Measurements from ENCODE around the gene CPVL. TPM values are rescaled to one million over a fixed set of nuclear protein-coding genes. Genes with fewer than 3 reads are reported as not detected.
"Not testable (repeated sequence)": the region's sequence is repeated elsewhere in the genome, so short reads cannot be mapped to it uniquely, and the experiment has no call there.

CPVL gene
- total RNA-seq, 1 donor from 2014 or later: 22.2 TPM

DNA sequence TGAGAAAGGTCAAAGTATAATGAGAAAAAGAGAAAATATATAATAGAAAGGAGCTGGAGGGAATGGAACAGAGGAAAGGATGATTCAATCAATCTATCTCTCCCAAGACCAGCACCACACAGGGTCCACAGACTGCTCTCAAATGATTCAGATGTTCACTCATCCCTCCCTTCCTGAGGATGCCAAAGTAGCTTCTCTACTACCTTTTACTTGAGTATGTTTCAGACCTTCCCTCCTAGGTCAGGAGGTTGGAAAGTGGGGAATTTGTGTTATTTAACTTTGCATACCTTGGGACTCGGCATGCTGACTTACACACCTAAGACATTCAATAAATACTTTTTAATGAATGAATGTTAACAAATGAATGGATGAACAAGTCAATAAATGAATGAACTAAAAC, 30.6 kb downstream of the CPVL start:
- no peaks in the 10 kb centered on the region for H3K79me2 ChIP-seq (ENCODE audit: insufficient read depth, low read length)
- H3K27me3 ChIP-seq (ENCODE audit: insufficient read depth, low read length): peaks cover 3% of the 10 kb centered on the region
- no peak for DNase-seq (ENCODE audit: low read depth)
- Mint-ChIP-seq H3K27ac (ENCODE audit: unreplicated experiment) (no peak overlapping the region), H3K9me3 (ENCODE audit: unreplicated experiment) (peaks cover 4% of the 10 kb centered on the region), H3K4me3 (ENCODE audit: unreplicated experiment) (no peak overlapping the region), H3K27me3 (ENCODE audit: low read depth, unreplicated experiment) (peaks cover 3% of the 10 kb centered on the region), H3K4me1 (ENCODE audit: low read depth, unreplicated experiment) (peaks cover 20% of the 10 kb centered on the region), H3K36me3 (ENCODE audit: low read depth, unreplicated experiment) (peaks cover 2% of the 10 kb centered on the region)
- H3K9me3 ChIP-seq (ENCODE audit: insufficient read depth, low read depth, low read length): no peaks in the 10 kb centered on the region
- FAIRE-seq: no peak
- H3K4me2 ChIP-seq (ENCODE audit: low read length): no peak overlapping the region
- TF ChIP-seq, protein P1, sequence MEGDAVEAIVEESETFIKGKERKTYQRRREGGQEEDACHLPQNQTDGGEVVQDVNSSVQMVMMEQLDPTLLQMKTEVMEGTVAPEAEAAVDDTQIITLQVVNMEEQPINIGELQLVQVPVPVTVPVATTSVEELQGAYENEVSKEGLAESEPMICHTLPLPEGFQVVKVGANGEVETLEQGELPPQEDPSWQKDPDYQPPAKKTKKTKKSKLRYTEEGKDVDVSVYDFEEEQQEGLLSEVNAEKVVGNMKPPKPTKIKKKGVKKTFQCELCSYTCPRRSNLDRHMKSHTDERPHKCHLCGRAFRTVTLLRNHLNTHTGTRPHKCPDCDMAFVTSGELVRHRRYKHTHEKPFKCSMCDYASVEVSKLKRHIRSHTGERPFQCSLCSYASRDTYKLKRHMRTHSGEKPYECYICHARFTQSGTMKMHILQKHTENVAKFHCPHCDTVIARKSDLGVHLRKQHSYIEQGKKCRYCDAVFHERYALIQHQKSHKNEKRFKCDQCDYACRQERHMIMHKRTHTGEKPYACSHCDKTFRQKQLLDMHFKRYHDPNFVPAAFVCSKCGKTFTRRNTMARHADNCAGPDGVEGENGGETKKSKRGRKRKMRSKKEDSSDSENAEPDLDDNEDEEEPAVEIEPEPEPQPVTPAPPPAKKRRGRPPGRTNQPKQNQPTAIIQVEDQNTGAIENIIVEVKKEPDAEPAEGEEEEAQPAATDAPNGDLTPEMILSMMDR (IDR thresholded peaks at IDR 0.05; ENCODE audit: insufficient read depth, low read depth, low read length): no peak
- TF ChIP-seq EZH2 (IDR thresholded peaks at IDR 0.05; ENCODE audit: insufficient read depth, low read length): no peak
- H3K4me3 ChIP-seq (ENCODE audit: insufficient read depth, low read depth, low read length): no peak overlapping the region
- no peaks in the 10 kb centered on the region for H3K4me1 ChIP-seq (ENCODE audit: insufficient read depth, low read length)
- H3K9ac ChIP-seq (ENCODE audit: low read length): no peak overlapping the region
- H3K36me3 ChIP-seq (ENCODE audit: insufficient read depth, low read length): no peaks in the 10 kb centered on the region
- no peak overlapping the region for H3K27ac ChIP-seq (ENCODE audit: low read depth, low read length)
- no peaks in the 10 kb centered on the region for H4K20me1 ChIP-seq (ENCODE audit: insufficient read depth, low read length)
- H2AFZ ChIP-seq (ENCODE audit: low read depth, low read length): no peak overlapping the region

DNA sequence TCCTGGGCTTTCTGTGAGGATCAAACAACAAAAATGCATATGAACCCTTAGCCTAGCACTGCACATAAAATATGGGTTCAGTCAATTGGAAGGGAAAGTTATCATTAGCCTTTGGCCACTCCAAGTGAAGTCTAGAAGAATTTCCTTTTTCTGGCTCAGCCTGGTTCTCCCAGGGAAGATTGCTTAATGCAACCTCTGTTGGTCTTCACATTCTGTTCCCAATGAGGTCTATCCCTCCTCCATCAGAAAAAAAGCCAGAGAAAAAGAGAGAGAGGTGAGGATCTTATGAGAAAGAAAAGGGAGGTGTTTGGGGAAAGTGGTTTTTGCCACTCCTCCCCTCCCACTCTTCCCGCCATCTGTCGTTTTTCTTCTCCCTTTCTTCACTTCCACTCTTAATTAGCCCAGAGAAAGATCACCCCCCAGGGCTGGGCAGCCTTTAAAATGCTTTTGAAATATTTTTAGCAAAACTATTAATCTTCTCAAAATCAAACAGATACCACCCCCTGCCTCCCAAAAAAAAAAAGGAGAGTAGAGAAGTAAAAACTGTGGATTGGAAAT, 31.1 kb downstream of the CPVL start:
- no peak for DNase-seq (ENCODE audit: low read depth)
- H3K9me3 ChIP-seq (ENCODE audit: insufficient read depth, low read depth, low read length): no peaks in the 10 kb centered on the region
- no peak overlapping the region for H3K4me3 ChIP-seq (ENCODE audit: insufficient read depth, low read depth, low read length)
- no peak overlapping the region for H3K27ac Mint-ChIP-seq (ENCODE audit: unreplicated experiment)
- peaks cover 20% of the 10 kb centered on the region for H3K4me1 Mint-ChIP-seq (ENCODE audit: low read depth, unreplicated experiment)
- H3K9ac ChIP-seq (ENCODE audit: low read length): no peak overlapping the region
- no peak for FAIRE-seq
- no peak overlapping the region for H3K27ac ChIP-seq (ENCODE audit: low read depth, low read length)
- no peak overlapping the region for H3K4me3 Mint-ChIP-seq (ENCODE audit: unreplicated experiment)
- H3K9me3 Mint-ChIP-seq (ENCODE audit: unreplicated experiment): peaks cover 5% of the 10 kb centered on the region
- no peak overlapping the region for H2AFZ ChIP-seq (ENCODE audit: low read depth, low read length)
- no peaks in the 10 kb centered on the region for H3K36me3 ChIP-seq (ENCODE audit: insufficient read depth, low read length)
- peaks cover 3% of the 10 kb centered on the region for H3K27me3 ChIP-seq (ENCODE audit: insufficient read depth, low read length)
- peaks cover 8% of the 10 kb centered on the region for H3K27me3 Mint-ChIP-seq (ENCODE audit: low read depth, unreplicated experiment)
- peaks cover 6% of the 10 kb centered on the region for H3K36me3 Mint-ChIP-seq (ENCODE audit: low read depth, unreplicated experiment)
- H3K79me2 ChIP-seq (ENCODE audit: insufficient read depth, low read length): no peaks in the 10 kb centered on the region
- TF ChIP-seq, protein P1 (IDR thresholded peaks at IDR 0.05; ENCODE audit: insufficient read depth, low read depth, low read length): no peak
- no peak for TF ChIP-seq EZH2 (IDR thresholded peaks at IDR 0.05; ENCODE audit: insufficient read depth, low read length)
- no peaks in the 10 kb centered on the region for H3K4me1 ChIP-seq (ENCODE audit: insufficient read depth, low read length)
- H4K20me1 ChIP-seq (ENCODE audit: insufficient read depth, low read length): no peaks in the 10 kb centered on the region
- H3K4me2 ChIP-seq (ENCODE audit: low read length): no peak overlapping the region

DNA sequence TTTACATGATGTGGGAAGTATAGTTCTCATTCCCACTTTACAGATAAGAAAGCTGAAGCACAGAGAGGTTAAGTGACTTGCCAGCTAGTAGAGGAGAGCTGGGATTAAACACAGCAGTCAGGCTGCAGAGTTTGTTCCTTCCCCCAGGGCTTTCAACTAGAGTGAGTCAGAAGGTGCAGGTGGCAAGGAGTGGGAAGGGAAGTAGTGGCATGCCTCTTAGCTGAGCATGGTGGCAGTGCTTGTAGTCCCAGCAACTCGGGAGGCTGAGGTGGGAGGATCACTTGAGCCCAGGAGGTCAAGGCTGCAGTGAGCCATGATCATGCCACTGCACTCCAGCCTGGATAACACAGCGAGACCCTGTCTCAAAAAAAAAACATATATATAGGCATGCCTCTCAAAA, 32.1 kb downstream of the CPVL start:
- not testable (repeated sequence) for DNase-seq (ENCODE audit: low read depth); H3K27me3 ChIP-seq (ENCODE audit: insufficient read depth, low read length); H3K36me3 Mint-ChIP-seq (ENCODE audit: low read depth, unreplicated experiment); H3K79me2 ChIP-seq (ENCODE audit: insufficient read depth, low read length); H3K27ac Mint-ChIP-seq (ENCODE audit: unreplicated experiment); H3K4me1 ChIP-seq (ENCODE audit: insufficient read depth, low read length); H3K4me2 ChIP-seq (ENCODE audit: low read length); H3K27me3 Mint-ChIP-seq (ENCODE audit: low read depth, unreplicated experiment); FAIRE-seq; H2AFZ ChIP-seq (ENCODE audit: low read depth, low read length); H3K36me3 ChIP-seq (ENCODE audit: insufficient read depth, low read length); H4K20me1 ChIP-seq (ENCODE audit: insufficient read depth, low read length); H3K27ac ChIP-seq (ENCODE audit: low read depth, low read length); H3K4me3 Mint-ChIP-seq (ENCODE audit: unreplicated experiment); H3K9me3 ChIP-seq (ENCODE audit: insufficient read depth, low read depth, low read length); H3K9ac ChIP-seq (ENCODE audit: low read length); H3K9me3 Mint-ChIP-seq (ENCODE audit: unreplicated experiment); H3K4me3 ChIP-seq (ENCODE audit: insufficient read depth, low read depth, low read length)
- H3K4me1 Mint-ChIP-seq (ENCODE audit: low read depth, unreplicated experiment): peaks cover 20% of the 10 kb centered on the region
